Endothelial cell of umbilical vein (primary cell): ENCODE measurements around the gene CPT1A.

ENCODE experiments used
- CTCF ChIP-seq, 2 donors: IDR thresholded peaks; 1 replicate in 1 of 2; 2 replicates in 1 of 2; pipeline ENCODE4 v1.5.1; 2011; ENCODE audit warnings: low read length in 2 of 2, mild to moderate bottlenecking in 2 of 2, moderate library complexity in 2 of 2, control low read depth in 1 of 2, inconsistent platforms in 1 of 2, low read depth in 1 of 2; ENCODE audit not compliant: insufficient read depth in 1 of 2; ENCODE audit errors: extremely low read depth in 1 of 2
- EZH2 ChIP-seq: IDR thresholded peaks from 2 replicates; pipeline ENCODE4 v1.6.1; 2012; ENCODE audit warnings: borderline replicate concordance, low read depth, mild to moderate bottlenecking, moderate library complexity, low read length, inconsistent platforms; ENCODE audit not compliant: severe bottlenecking
- FOS ChIP-seq: IDR thresholded peaks from 2 replicates; pipeline ENCODE4 v1.6.1; 2011; ENCODE audit warnings: mild to moderate bottlenecking, low read length, moderate library complexity, borderline replicate concordance; ENCODE audit not compliant: insufficient read depth
- JUN ChIP-seq: IDR thresholded peaks from 2 replicates; pipeline ENCODE4 v1.6.1; 2011; ENCODE audit warnings: borderline replicate concordance, low read depth; ENCODE audit not compliant: insufficient read length, insufficient read depth
- MAX ChIP-seq: IDR thresholded peaks from 2 replicates; pipeline ENCODE4 v1.6.1; 2011; ENCODE audit not compliant: insufficient read depth, insufficient read length
- MYC ChIP-seq: IDR thresholded peaks from one replicate; pipeline ENCODE4 v1.6.1; 2011; ENCODE audit warnings: mild to moderate bottlenecking, low read depth, low read length
- POLR2A ChIP-seq: IDR thresholded peaks from 2 replicates; pipeline ENCODE4 v1.6.1; 2012; ENCODE audit warnings: low read depth, mild to moderate bottlenecking, control low read depth, low read length

GRCh38 chr11:68709062-68709461 lies 132.7 kb downstream of the CPT1A start:
- no peak for TF ChIP-seq FOS
- no peak for TF ChIP-seq CTCF (IDR thresholded peaks at IDR 0.05; ENCODE audit: extremely low read depth in 1 of 2, insufficient read depth in 1 of 2, low read depth in 1 of 2, low read length in 2 of 2)
- no peak for TF ChIP-seq MAX
- no peak for TF ChIP-seq POLR2A
- TF ChIP-seq EZH2: no peak
- TF ChIP-seq MYC: no peak
- TF ChIP-seq JUN: no peak
